GM19025 (cell line): ENCODE data around the gene GAB2.
A peak's percentile ranks its signal among the peaks of the same experiment; 100 is the strongest.
"Not testable (repeated sequence)": the region's sequence is repeated elsewhere in the genome, so short reads cannot be mapped to it uniquely, and the experiment has no call there.

Source experiments
- ATAC-seq: cut with Tn5 transposase; IDR thresholded peaks from one replicate; pipeline ENCODE4 v1.9.1; 2021; ENCODE audit warnings: mild to moderate bottlenecking, low read depth, moderate library complexity; ENCODE audit not compliant: unreplicated experiment

GAB2 gene, protein sequence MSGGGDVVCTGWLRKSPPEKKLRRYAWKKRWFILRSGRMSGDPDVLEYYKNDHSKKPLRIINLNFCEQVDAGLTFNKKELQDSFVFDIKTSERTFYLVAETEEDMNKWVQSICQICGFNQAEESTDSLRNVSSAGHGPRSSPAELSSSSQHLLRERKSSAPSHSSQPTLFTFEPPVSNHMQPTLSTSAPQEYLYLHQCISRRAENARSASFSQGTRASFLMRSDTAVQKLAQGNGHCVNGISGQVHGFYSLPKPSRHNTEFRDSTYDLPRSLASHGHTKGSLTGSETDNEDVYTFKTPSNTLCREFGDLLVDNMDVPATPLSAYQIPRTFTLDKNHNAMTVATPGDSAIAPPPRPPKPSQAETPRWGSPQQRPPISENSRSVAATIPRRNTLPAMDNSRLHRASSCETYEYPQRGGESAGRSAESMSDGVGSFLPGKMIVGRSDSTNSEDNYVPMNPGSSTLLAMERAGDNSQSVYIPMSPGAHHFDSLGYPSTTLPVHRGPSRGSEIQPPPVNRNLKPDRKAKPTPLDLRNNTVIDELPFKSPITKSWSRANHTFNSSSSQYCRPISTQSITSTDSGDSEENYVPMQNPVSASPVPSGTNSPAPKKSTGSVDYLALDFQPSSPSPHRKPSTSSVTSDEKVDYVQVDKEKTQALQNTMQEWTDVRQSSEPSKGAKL

DNA sequence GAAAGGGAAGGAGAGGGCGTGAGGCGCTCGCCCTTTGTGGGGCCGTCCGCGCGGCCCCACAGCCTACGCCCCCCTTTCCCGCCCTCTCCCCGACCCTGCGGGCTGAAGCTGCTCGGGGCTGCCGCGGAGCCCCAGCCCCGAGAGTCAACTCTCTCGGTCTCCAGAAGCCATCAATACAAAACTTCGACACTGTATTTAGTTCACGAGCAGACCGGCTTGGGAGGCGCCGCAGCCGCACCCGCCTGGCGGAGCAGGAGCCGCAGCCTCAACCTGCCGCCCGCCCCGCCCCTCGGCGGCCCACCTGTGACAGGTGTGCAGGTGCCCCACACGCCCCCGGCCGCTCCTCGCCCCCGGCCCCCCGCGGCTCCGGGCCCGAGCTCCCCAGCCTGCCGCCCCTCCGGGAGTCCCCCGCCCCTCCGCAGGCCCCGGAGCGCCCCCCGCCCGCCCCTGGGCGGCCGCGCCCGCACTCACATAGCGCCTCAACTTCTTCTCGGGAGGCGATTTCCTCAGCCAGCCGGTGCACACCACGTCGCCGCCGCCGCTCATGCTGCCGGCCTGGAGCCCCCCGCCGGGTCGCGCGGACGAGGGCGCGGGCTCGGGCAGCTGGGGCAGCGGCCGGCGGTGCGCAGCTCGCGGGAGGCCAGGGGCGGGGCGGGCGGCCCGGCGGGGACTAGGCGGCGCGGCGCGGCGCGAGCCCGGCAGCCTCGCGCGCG is at the start of gene GAB2:
GAB2 (minus strand) TSS at position 646 of the 713 bp plus-strand sequence; CDS start at position 546, 100 bp downstream.
- peak; percentile 0 for ATAC-seq

DNA sequence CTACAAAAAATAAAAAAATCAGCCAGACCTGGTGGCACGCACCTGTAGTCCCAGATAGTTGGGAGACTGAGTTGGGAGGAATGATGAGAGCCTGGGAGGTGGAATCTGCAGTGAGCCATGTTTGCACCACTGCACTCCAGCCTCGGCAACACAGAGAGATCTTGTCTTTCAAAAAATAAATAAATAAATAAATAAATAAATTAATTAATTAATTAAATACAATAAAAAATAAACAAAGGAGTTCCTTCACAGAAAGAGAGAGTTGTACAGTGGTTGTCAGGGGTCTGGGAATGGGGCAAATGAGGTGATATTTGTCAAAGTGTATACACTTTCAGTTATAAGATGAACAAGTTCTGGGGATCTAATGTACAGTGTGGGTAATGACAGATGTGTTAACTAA is 49.8 kb upstream of the GAB2 start:
- ATAC-seq = no peak

DNA sequence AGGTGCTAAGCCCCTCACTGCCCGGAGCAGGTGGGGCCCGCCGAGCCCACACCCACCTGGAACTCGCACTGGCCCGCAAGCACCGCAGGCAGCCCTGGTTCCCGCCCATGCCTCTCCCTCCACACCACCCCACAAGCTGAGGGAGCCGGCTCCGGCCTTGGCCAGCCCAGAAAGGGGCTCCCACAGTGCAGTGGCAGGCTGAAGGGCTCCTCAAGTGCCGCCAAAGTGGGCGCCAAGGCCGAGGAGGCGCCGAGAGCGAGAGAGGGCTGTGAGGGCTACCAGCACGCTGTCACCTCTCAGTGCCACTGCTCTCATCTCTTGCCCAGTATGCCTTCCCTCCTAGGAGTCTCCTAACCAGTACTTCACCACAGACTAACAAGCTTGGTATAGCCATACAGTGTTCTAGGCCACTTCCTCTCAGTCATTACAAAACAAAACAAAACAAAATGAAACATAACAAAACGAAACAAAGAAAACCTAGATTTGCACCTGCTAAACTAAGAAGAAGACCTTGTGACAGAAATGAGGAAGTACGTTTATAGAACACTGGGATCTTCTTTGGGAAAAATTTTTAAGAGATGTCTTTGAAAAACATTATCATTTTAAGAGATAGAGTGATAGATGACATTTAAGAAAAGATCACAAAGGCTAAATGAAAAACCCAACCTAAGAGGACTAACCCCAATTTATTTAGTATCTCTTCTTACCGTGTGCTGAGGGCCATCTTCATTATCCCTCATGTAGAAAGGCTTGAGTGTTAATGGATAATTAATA is 47.7 kb upstream of the GAB2 start:
- peak; percentile 98 for ATAC-seq

DNA sequence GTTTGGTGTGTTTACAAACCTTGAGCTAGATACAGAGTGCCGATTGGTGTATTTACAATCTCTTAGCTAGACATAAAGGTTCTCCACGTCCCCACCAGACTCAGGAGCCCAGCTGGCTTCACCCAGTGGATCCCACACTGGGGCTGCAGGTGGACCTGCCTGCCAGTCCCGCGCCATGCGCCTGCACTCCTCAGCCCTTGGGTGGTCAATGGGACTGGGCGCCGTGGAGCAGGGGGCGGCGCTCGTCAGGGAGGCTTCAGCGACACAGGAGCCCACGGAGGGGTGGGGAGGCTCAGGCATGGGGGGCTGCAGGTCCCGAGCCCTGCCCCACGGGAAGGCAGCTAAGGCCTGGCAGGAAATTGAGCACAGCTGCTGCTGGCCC is 47.2 kb upstream of the GAB2 start:
- ATAC-seq = not testable (repeated sequence)

DNA sequence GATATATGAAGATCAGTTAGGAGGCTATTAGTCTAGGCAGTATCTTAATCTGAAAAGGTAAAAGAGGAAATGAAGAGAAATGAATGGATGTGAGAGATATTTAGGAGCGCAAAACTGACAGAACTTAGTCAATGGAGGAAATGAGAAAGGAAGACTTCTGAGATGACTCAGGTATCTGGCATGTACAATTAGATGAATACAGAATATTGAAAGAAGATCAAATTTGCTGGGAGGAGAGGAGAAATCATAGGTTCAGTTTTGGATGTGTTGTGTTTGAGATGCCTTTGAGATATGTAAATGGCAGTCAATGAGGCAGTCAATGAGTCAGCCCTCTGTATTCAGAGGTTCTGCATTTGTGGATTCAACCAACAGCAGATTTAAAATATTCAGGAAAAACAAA is 42.9 kb upstream of the GAB2 start:
- no peak for ATAC-seq

DNA sequence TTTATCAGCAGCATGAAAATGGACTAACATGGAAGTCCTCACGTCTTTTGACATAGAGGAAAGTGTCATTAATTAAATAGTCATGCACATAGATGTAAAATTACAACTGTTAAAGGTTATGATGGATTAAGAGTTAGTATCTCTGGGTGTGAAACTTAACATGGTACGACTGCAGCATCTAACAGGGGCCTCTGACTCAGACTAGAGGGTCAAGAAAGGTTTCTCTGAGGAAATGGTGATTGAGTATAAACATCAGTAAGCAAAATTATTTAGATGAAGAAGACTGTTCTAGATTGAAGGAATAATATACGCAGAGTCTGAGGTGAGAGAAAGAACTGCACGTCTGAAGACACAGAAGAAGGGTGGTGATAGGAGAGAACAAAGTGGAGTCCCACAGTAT is 42.1 kb upstream of the GAB2 start:
- ATAC-seq = no peak

DNA sequence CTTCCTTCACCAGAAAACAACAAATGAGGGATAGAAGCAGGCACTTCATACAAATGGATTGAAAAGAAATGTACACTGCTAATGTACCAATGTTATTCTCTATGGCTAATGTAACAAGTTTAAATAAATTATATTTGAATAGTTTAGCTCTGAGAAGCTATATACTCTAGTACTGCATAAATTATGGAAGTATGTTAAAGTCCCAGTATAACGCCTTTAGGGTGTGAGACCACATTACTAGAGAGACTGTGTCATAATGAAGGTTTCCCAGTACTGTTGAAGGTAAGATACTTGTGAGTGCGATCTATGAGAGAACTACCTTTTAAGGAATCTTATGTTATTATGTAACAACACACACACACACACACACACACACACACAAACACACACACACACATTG is 39.8 kb upstream of the GAB2 start:
- no peak for ATAC-seq

DNA sequence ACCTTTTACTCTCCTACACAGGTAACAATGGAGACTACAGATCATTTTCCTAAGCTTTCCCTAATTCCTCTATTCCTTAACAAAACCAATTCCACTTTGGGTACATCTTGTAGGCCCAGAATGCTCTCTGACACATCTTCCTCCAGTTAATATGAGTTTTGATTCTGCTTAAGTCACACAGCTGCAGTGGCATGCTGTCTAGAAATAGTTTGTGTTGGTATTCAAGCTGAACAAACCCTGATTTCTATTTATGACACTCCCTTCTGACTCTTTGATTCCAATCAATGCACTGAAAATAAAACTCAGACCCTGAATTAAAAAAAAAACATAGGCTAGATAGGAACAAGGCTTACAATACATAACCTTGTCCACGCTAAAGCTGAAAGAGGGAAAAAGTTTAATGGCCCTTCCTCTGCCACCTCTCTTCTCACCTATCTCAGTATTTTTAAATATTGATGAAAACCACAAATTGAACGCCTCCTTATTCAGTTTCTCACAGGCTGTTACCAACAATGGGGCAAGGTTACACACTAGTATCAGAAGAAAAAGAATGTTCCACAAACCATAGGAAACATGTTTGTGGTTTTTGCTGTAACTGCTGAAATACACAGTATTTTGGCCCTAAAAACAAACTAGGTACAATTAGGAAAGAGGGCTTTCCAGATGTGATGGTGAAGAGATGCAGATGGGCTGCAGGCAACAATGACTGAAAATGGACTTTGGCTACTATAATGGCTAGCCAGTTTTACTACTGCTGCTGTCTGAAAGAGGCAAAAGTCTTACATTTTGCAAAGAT is 35.7 kb upstream of the GAB2 start:
- no peak for ATAC-seq

DNA sequence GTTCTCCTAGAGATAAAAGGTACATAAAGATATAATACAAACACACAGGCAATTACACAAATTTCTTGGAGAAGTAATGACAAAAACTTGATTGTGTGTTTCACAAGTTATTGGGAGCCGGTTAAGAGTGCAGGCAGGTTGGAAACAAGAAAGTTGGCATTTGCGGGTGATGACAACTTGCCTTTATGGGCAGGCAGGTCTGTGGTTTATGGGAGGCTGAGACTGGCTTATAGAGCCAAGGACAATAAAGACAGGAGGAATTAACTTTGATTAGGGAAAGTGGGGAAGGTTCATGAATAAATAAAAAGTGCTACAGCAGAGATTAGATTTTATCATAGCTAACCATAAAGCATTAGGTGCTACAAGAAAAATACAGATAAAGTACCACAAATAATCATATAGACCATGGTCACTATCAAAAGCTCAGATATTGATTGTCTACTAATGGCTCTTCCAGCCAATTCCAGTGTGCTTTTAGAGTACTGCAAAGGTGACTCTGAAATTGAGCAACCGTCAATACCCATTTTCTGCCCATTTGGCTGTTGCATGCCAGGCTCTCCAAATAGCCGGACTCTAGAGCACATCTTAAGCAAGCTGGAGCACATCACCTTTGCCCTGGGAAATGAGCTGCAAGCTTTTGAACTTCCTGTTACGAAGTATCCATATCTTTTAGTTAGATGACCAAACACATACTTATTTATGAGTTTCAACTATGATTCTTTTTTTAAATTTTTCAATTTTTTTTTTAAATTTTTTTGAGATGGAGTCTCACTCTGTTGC is 33.9 kb upstream of the GAB2 start:
- no peak for ATAC-seq

DNA sequence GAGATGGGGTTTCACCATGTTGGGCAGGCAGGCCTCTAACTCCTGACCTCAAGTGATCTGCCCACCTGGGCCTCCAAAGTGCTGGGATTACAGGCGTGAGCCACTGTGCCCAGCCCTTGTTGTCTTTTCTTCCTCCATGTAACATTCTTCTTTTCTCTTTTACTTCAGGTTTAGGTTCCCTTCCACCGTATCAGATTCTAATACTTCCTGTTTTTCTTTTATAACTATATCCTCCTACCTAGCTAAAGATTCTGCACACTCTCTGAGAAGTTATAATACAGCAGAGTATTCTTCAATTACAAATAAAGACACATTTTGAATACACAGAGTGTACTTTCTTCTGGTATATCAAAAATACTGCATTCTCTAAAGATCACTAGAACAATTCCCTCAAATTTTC is 33.2 kb upstream of the GAB2 start:
- ATAC-seq = no peak

DNA sequence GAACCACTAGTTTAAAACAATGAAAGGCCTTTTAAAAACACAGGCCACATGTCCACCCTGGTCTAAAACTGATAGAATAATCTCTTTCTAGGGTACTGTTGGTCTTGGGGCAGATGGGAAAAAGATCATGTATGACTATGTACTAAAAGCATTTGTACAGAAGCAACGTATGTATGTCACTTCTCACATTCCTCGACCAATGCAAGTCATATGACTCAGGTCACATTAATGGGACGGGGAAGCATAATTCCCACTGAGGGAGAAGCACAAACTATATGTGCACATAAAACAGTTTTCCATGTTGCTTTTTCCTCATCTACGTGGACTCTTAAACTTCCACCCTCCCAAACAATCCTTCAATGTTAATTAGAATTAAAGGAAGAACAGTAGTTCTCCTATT is 32.2 kb upstream of the GAB2 start:
- ATAC-seq = no peak

DNA sequence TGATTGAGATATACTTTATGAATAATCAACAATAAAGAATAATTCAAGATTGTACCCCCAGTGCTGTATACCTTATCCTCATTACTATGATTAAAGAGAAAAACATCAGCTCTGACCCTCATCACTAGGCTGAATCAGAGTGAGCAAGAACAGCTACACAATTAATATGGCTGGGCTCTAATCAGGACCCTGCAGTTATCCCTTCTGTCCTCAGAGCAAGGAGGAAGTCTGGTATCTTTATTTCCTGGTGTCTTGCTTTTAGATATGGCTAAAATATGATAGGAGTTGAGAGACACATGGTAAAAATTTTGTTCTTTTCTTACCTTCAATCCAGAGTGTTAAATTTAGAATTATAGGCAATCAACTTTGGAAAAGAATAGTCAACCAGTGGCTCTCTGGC is 28.6 kb upstream of the GAB2 start:
- no peak for ATAC-seq

DNA sequence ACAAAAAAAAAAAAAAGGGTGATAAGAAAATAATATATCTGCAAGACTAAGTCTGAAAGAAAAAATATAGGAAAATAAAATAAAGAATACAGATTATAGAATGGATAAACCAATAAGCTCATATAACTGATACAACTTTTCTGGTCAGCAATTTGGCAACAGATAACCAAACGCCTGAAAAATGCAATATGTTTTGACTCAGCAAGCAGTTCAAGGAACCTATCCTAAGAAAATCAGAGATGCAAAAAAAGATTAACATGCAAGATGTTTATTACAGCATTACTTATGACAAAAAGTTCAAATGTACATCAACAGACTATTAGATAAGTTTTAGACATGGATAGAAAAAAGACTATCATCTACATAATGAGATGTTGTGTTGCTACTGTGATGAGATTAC is 27.1 kb upstream of the GAB2 start:
- ATAC-seq = no peak

DNA sequence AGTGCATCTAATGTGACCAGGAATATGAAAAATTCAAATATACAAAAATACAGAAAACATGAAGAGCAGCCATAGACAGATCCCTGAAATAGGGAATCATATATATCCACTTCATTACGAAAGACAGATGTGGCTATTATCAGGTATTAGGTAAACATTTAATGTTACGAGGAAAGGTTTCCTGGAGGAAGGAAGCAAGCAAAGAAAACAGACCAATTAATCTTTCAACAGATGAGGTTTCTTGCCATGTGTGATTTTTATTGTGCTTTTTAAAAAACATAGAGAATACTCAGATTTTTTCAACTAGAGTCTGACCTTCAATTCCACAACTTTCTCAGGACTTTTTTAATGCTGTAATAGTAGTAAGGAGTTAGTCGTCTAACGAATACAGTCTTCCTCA is 24.3 kb upstream of the GAB2 start:
- no peak for ATAC-seq

DNA sequence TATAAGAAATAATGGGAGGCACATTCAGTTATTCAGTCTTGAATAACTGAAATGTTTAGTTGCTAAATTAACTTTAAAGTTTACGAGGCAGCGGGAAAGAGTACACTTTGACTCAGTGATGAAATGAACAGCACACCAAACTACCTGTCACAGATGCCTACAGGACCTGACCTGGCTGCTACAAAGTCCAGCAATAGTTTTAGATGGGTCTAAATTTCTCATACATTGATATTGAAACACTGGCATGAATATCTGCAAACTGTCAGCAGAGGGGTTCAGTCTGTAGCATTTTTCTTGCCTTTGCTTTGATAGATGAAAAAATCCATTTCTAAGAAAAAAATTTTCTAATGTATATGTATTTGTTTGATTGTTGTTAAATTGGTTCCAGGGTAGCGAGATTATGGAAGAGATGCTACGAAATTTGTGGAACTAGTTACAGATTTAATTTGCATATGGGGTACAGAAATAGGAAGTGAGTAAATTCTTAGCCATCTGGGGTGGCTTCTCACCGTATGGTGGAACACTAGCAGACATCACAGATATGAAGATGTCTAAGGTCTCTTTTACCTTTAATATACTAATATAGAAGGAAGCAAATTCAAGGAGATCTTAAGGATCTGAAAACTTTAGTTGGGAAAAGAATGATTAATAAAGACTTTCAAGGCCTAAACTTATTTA is 20.8 kb upstream of the GAB2 start:
- ATAC-seq = peak; percentile 85

DNA sequence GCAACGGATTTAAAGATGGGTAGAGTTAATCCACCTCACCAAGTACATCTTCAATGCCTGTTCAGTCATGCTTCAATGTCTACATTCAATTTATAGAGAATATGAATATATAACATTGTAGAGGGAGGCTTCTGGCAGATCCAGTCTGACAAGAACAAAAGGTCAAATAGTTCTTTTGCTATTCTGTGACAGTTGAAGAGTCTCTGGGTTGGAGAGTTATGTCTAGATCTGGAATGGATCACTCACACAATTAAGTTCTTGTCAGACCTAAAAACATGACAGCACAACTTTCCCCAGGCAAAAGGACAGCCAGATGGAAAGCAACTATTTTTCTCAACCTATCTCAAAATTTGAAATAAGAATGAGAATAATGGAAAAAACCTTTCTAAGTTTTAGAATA is 15.3 kb upstream of the GAB2 start:
- ATAC-seq = no peak

DNA sequence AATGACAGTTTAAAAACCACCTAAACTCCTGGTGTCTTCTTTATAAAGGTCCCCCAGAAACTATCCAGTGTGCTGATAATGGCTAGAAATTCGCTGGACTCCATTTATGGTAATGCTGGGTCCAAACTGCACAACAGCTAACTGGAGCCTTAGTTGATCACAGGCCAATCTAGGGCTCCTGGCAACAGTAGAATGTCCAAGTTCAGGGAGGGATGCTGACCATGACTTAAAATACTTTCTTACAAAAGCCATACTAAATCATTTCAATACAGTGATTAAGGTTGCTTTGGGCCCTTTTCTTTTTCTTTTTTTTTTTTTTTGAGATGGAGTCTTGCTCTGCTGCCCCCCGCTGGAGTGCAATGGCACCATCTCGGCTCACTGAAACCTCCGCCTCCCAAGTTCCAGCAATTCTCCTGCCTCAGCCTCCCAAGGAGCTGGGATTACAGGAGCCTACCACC is 14.5 kb upstream of the GAB2 start:
- ATAC-seq = no peak

DNA sequence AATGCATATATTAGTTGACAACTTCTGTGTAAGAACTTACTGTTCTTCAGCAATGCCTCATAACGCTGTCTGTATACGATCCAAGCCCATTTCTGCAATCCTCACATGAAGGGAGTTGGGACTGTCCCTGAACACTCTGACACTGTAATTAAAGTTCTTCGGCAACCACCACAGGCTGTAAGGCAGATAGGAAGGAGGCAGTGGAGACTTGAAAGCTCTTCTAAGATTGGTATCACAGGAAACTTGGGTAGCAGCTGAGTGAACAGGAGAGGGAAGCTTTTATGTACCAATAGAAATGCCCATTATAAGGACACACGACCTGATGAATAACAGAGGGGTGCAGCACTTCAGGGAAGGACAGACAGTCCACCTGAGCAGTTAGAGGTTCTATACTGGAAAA is 12.0 kb upstream of the GAB2 start:
- no peak for ATAC-seq

DNA sequence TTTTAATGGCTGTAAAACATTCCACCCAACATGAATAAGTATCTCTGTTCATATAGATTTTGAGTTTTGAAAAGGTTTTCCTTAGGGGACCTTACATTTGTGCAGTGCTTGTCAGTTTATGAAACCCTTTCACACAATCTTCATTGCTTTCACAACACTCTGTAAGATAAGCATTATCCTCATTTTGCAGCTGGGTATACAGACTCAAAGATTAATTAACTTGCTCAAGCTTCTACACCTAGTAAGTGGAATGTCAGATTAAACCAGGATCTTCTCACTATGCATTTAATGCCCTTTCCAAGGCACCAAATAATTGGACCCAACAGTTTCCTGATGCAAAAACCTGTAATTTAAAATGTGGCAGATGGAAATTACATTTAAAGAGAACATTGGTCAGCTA is 11.6 kb upstream of the GAB2 start:
- ATAC-seq = no peak
